Measurements from ENCODE around the gene AKAP12.

- TF ChIP-seq CTCF (IDR thresholded peaks at IDR 0.05; ENCODE audit: low read depth, low read length, poor library complexity, severe bottlenecking) (no peak), EZH2phosphoT487 (IDR thresholded peaks at IDR 0.05; ENCODE audit: borderline replicate concordance, low read length) (no peak)
These were observed 145.4 kb downstream of the AKAP12 start for GRCh38 chr6:151385177-151385576.

Measured in DOHH2 (cell line).